COLO668 (cell line): Measurements from ENCODE around the gene C16orf95.

Experiments used
- DNase-seq: peaks from one replicate; lab custom pipeline; 2025; ENCODE audit not compliant: unreplicated experiment; lab: John Stamatoyannopoulos, UW

The C16orf95 gene

GRCh38 chr16:87333581-87334331 is 16.6 kb upstream of the C16orf95 start:
- DNase-seq = no peak

GRCh38 chr16:87333101-87333500 is 15.9 kb upstream of the C16orf95 start:
- DNase-seq = no peak

GRCh38 chr16:87332150-87332549 is 15.0 kb upstream of the C16orf95 start:
- no peak for DNase-seq

GRCh38 chr16:87331241-87331801 is 14.1 kb upstream of the C16orf95 start:
- DNase-seq = no peak

- DNase-seq = no peak
Observed at GRCh38 chr16:87330646-87331045, 13.5 kb upstream of the C16orf95 start.

DNA sequence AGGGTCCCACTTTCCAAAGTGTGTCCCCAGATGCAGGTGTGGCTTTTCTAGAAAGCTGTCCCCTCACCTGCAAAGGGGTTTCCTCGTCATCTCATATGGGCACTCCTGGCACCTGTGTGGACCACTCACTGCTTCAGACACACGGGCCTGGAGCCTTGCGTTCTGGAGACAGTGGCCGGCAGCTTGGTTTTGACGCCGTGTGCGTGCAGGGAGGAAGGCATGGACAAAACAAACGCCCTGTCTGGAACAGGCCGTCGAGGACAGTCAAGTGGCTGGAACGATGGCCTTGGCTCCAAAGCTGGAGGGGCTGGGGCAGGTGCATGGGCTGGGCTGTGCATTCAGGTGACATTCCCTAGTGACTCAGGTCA is 13.0 kb upstream of the C16orf95 start:
- DNase-seq = no peak

- no peak for DNase-seq
Observed at GRCh38 chr16:87329436-87330256, 12.5 kb upstream of the C16orf95 start.

DNA sequence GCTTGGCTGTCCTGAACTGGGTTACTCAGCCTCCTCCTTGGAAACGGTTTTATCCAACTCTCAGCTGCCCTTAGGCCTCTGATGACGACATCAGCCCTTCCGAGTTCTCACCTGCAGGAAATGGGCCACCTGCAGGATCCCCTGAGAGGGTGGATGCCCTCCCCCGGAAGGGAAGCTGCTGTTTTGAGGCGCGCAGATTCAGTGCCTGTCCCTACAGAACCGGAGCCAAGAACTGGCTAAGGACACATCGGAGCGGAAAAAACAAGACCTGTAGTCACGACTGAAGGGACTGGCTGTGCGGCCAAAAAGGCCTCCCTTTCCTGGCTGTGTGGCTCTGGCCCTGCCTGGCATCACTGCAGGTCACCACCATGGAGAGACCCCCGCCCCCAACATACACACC is 11.7 kb upstream of the C16orf95 start:
- DNase-seq = peak; percentile 46

DNA sequence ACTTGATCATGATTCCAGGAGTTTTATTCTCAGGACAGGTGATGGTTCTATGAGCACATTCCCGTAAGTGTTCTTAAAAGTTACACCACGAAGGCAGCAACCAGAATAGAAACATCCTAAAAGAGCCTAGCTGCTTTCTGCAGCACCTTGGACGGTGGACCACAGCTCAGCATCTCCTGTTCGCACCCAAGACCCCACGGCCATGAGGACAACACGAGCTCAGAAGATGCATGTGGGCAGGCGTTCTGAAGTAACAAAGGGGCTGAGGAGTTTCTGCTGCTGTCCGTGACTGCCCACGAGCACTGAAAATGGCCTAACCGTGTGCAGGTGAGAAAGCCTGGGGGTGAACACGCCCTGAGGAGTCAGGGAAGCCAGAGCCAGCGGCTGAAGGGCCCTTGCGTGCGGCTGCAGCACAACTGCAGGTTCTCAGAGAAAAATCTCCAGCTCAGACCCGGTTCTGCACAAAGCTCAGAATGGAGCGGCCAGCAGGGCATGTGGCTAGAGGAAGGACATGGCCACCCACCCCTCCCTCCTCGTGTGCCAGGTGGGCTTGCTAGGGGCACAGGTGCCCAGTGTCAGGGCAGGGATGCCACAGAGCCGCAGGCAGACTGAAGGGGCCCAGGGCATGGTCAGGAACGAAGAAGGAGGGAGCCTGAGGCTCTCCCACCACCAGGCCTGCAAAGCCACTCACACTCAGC is 10.8 kb upstream of the C16orf95 start:
- no peak for DNase-seq

DNA sequence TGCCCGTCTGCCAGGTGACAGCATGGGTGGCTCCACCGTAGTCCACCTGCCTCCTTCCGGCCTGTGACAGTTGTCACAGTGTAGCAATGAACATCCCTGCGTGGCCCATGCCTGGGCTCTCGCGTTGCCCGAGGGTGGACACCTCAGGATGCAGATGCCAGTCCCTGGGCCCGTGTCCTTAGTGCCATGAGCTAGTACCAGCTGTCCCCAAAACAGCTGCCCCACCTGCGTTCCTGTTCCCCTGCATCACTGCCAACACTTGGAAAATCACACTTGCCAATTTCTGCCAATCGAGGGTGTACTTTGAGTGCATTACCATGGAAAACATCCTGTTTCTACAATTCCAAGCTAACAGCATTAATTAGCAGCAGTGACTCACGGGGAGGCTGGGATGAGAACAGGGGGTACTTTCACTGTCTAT is 9.0 kb upstream of the C16orf95 start:
- DNase-seq = no peak

DNA sequence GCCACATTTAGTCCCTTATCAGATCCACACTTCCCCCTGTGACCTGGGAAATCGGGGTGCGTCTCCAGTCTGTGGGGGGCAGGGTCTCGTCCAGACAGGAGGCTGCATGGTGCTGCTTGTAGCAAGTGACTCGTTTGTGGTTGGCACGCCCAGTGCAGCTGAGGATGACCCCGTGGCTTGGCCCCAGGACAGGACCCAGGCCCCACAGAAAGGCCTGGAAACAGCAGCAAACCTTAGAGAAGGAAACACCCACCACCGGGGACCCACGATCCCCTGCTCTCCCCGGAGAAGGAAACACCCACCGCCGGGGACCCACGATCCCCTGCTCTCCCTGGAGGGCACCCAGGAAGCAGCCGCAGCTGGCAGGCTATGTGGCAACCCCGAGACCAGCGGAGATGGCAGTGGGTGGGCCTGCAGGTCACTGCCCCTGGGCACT is 8.2 kb upstream of the C16orf95 start:
- DNase-seq = no peak

DNA sequence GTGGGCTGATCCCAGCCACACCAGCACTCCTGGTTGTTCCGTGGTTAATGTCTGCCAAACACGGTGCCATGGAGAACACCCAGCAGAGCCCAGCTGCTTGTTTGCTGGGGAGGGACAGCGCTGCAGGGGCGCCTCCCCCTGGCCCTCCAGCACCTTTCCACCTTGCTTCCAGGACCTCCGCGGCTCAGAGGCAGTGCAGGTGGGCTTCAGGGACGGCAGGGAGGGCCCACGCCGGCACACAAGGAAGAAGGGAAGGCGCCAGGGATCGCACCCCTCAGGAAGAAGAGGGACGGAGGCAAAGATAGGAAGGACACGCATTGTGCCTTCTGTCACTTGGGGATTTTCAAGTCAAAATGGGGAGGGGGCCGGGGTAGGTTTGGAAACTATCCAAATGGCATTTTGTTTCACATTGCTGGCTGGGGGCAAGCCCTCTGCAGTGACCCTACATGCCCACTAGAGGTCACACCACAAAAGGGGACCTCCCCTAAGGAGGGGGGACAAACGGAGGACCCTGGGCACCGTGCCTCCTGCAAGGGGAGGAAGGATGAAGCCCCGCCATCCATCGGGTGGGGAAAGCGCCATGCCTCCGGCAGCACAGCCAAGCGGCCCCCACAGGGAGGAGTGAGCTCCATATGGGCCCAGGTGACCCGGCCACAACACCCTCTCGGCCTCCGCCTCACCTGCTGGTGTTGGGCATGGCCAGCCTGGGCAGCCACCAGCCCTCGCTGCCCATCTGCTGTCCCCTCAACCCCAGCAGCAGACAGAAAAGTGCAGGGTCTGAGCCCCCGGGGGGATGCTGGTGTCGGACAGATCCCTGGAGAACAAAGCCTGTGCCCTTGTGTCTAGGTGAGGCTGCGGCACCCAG is 7.5 kb upstream of the C16orf95 start:
- DNase-seq = peak; percentile 10

- DNase-seq = no peak
Observed at GRCh38 chr16:87323727-87324410, 6.7 kb upstream of the C16orf95 start.

DNA sequence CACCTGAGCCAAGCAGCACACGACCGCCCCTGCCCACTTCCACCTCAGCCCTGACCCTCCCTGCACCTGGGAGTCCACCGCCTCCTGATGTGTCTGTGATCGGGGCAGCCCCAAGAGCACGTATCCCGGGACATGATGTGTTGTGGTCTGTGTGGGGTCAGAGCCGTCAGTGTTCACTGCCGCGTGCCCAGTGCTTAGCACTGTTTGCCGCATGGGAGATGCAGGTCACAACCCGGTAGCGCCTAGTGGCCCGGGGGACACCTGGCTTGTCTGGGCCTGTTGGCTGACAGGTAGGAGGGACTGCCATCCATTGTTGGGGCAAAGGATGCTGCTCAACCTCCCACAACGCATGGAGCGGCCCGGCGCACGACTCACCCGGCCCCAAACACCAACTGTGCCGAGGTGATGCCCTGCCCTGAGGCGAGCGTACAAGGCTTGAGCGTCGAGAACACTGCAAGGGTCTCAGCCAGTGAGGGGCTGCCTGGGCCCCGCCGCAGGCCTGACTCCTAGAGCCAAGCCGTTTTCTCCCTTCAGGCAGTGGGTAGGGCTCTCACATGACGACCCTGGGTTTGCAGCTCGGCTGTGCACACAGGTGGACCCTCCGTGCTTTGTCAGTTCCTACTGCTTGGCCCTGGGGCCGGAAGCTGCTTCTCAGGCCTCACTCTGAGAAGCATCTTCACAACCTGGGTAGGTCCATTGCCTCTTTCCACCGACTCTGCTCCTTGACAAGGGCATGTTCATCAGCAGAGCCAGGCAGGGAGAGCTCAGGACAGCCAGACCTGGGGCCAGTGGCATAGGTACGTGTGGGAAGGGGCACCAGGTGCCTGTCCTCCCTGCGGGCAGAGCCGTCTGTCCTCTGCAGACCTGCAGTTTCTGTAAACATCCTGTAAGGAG is 5.9 kb upstream of the C16orf95 start:
- peak; percentile 55 for DNase-seq

DNA sequence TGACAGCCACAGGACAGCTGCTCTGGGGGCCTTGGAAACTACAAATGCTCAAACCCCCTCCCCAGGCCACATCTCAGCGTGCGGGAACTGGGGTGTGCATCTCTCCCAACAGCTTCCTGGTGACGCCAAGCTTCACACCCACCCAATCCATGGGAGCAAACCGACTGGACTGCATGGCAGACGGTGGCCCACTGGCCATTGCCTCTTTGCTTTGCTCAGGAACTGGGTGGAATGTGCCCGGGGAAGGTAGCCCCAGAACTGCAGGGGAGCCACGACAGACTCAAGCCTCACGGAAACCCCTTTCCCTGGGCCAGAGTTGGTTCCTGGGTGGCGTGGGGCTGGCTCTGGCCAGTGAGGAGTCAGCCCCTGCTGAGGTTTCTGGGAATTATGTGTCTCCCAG is 5.2 kb upstream of the C16orf95 start:
- DNase-seq = no peak

DNA sequence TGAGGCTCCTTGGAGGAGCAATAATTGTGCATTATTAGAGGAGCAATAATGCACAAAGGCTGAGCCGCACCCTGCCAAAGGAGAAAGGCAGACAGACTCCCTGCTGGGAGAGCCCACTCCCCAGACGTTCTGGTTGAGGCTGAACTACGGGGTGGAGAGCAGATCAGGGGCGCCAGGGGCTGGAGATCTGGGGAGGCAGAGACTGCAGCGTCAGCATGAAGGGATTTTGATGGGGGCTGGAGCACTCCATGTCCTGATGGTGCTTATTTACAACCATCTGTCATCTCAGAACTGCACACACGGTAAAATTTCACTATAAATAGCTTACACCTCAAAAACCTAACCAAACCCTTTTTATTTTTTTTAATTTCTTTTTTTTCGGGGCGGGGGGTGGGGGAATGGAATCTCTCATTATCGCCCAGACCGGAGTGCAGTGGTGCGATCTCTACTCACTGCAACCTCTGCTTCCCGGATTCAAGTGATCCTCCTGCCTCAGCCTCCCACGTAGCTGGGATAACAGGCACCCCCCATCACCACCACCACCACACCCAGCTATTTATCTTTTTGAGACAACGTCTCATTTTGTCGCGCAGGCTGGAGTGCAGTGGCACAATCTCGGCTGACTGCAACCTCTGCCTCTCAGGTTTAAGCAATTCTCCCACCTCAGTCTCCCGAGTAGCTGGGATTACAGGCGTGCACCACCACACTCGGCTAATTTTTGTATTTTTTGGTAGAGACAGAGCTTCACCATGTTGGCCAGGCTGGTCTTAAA is 4.3 kb upstream of the C16orf95 start:
- DNase-seq = no peak

DNA sequence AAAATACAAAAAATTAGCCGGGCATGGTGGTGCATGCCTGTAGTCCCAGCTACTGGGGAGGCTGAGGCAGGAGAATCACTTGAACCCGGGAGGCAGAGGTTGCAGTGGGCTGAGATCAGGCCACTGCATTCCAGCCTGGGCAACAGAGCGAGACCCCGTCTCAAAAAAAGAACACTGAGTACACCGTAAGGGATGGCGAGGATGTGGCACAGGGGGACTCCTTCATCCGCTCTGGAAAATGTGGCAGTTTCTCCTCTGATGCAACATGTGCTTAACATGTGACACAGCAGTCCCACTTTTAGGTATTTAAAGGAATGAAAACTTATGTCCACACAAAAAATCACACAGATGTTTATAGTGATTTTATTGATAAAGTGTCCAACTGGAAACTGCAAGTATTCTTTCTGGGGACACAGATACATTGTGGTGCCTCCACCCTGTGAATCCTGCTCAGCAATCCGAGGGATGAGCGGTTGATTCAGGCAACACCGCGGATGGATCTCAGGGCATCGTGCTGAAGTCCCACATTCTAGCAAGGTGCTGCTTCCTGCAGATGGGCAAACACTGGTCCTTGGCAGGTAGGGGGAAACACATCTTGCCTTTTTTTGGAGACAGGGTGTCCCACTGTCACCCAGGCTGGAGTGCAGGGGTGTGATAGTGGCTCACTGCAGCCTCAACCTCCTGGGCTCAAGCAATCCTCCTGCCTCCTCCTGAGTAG is 3.5 kb upstream of the C16orf95 start:
- DNase-seq = no peak
